ENCODE data around the gene OR2F1. TPM values are rescaled to one million over a fixed set of nuclear protein-coding genes. Genes with fewer than 3 reads are reported as not detected.
A peak's percentile ranks its signal among the peaks of the same experiment; 100 is the strongest.

Gene OR2F1
- total RNA-seq, 1 donor: 0.09 TPM

GRCh38 chr7:144011458-144012230, 57.0 kb downstream of the OR2F1 start:
- no peak overlapping the region for H3K4me3 ChIP-seq (ENCODE audit: low read depth, low read length)
- TF ChIP-seq CTCF (IDR thresholded peaks at IDR 0.05; ENCODE audit: insufficient read depth, low read length): peak; percentile 39
- peak; percentile 65 for DNase-seq (ENCODE audit: low read depth)

Other genes with a start within 250 kb of the OR2F1 start
- gene CTAGE6, start 197.1 kb upstream of the OR2F1 start, total RNA-seq (ENCODE audit: low replicate concordance): 0.90 and 4.5 TPM in 2 replicates
- gene TCAF1, start 52.7 kb upstream of the OR2F1 start, total RNA-seq (ENCODE audit: low replicate concordance): 50.0 and 61.5 TPM in 2 replicates
- not detected in 2 replicates for gene OR2F2, start 19.6 kb upstream of the OR2F1 start, total RNA-seq (ENCODE audit: low replicate concordance)
- not detected in 2 replicates for gene OR6B1, start 45.5 kb downstream of the OR2F1 start, total RNA-seq (ENCODE audit: low replicate concordance)
- gene OR2A5, start 94.1 kb downstream of the OR2F1 start, total RNA-seq (ENCODE audit: low replicate concordance): not detected in 2 replicates
- not detected in 2 replicates for gene OR2A25, start 115.0 kb downstream of the OR2F1 start, total RNA-seq (ENCODE audit: low replicate concordance)
- gene OR2A12, start 131.4 kb downstream of the OR2F1 start, total RNA-seq (ENCODE audit: low replicate concordance): not detected in 2 replicates
- not detected in 2 replicates for gene OR2A2, start 154.7 kb downstream of the OR2F1 start, total RNA-seq (ENCODE audit: low replicate concordance)
- gene OR2A14, start 168.3 kb downstream of the OR2F1 start, total RNA-seq (ENCODE audit: low replicate concordance): not detected in 2 replicates
- 1.7 and 2.9 TPM in 2 replicates for gene CTAGE4, start 228.6 kb downstream of the OR2F1 start, total RNA-seq (ENCODE audit: low replicate concordance)
- 1.1 and 2.7 TPM in 2 replicates for gene ARHGEF35, start 241.0 kb downstream of the OR2F1 start, total RNA-seq (ENCODE audit: low replicate concordance)

All from fibroblast of the aortic adventitia (primary cell).